ENCODE results near the gene C12orf56.

DNA sequence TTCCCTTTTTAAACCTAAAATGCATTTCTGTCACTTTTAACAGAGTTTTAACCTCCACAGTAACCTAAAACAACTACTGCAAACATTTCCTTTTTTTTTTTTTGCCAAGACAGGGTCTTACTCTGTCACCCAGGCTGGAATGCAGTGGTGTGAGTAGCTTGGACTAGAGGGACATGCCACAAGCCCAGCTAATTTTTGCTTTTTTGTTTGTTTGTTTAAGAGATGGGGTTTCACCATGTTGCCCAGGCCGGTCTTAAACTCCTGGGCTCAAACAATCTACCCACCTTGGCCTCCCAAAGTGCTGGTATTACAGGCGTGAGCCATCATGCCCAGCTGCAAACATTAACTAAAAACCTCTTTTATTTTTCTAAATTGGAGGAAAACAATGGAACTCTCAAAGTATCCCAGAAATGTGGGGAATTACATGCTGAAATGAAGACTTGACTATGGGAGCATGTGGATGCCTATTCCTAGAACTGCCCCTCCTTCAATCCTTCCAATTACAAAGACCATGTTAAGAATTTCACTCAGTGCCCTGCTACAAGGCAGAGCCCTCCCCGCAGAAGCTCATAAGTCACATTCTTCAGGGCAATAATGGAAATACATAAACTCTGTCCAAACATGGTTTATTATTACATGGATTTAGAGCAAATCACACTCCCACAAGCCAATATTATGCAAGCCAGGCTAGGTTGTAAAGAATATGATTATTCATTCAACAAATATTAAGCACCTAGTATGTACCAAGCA is 66.9 kb downstream of the C12orf56 start:
- TF ChIP-seq POLR2A (IDR thresholded peaks at IDR 0.05) = no peak
- TF ChIP-seq, protein P1, sequence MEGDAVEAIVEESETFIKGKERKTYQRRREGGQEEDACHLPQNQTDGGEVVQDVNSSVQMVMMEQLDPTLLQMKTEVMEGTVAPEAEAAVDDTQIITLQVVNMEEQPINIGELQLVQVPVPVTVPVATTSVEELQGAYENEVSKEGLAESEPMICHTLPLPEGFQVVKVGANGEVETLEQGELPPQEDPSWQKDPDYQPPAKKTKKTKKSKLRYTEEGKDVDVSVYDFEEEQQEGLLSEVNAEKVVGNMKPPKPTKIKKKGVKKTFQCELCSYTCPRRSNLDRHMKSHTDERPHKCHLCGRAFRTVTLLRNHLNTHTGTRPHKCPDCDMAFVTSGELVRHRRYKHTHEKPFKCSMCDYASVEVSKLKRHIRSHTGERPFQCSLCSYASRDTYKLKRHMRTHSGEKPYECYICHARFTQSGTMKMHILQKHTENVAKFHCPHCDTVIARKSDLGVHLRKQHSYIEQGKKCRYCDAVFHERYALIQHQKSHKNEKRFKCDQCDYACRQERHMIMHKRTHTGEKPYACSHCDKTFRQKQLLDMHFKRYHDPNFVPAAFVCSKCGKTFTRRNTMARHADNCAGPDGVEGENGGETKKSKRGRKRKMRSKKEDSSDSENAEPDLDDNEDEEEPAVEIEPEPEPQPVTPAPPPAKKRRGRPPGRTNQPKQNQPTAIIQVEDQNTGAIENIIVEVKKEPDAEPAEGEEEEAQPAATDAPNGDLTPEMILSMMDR (IDR thresholded peaks at IDR 0.05) = no peak

Data from uterus (tissue), 2 donors.